DOHH2 (cell line): ENCODE results near the gene ALDH1A1.

Experiments used
- H3F3A ChIP-seq: fragments of 200-600 bp; sonication (generic), shearing (Covaris generic); 2 replicates; pipeline ENCODE4 v1.6.0; 2016; ENCODE audit warnings: antibody characterized with exemption, mild to moderate bottlenecking; ENCODE audit not compliant: control insufficient read depth, insufficient read depth
- H3K27ac ChIP-seq: fragments of 200-600 bp; sonication (generic); 2 replicates; pipeline ENCODE4 v1.5.1; 2014; ENCODE audit warnings: low read depth, mild to moderate bottlenecking, low read length, moderate library complexity
- H3K27me3 ChIP-seq: fragments of 200-600 bp; sonication (generic); 2 replicates; pipeline ENCODE4 v1.6.1; 2014; ENCODE audit warnings: mild to moderate bottlenecking, low read length, mixed read lengths; ENCODE audit not compliant: control insufficient read depth
- H3K36me3 ChIP-seq: fragments of 200-600 bp; sonication (generic); 2 replicates; pipeline ENCODE4 v1.6.1; 2014; ENCODE audit warnings: mild to moderate bottlenecking, low read length, moderate library complexity, mixed read lengths; ENCODE audit not compliant: control insufficient read depth
- H3K4me1 ChIP-seq: fragments of 200-600 bp; sonication (generic); 2 replicates; pipeline ENCODE4 v1.6.1; 2014; ENCODE audit warnings: mild to moderate bottlenecking, low read length, mixed read lengths; ENCODE audit not compliant: control insufficient read depth
- H3K4me2 ChIP-seq: fragments of 200-600 bp; sonication (generic); 2 replicates; pipeline ENCODE4 v1.6.0; 2014; ENCODE audit warnings: mild to moderate bottlenecking, low read length, moderate library complexity
- H3K4me3 ChIP-seq: fragments of 200-600 bp; sonication (generic); 2 replicates; pipeline ENCODE4 v1.5.1; 2014; ENCODE audit warnings: mild to moderate bottlenecking, low read length, mixed read lengths
- H3K79me2 ChIP-seq: fragments of 200-600 bp; sonication (generic); 2 replicates; pipeline ENCODE4 v1.6.1; 2014; ENCODE audit warnings: mild to moderate bottlenecking, low read length, mixed read lengths; ENCODE audit not compliant: control insufficient read depth
- H3K9me2 ChIP-seq: fragments of 200-600 bp; sonication (generic); replicated peaks from 2 replicates; pipeline ENCODE4 v1.6.1; 2014; ENCODE audit warnings: mild to moderate bottlenecking, low read length, mixed read lengths; ENCODE audit not compliant: control insufficient read depth
- H3K9me3 ChIP-seq: fragments of 200-600 bp; sonication (generic); 2 replicates; pipeline ENCODE4 v1.6.1; 2014; ENCODE audit warnings: antibody characterized with exemption, low read length, mixed read lengths; ENCODE audit not compliant: control insufficient read depth, insufficient read depth
- H4K20me1 ChIP-seq: fragments of 200-600 bp; sonication (generic); 2 replicates; pipeline ENCODE4 v1.6.0; 2014; ENCODE audit warnings: low read depth, mild to moderate bottlenecking, antibody characterized with exemption, low read length, moderate library complexity; ENCODE audit not compliant: control insufficient read depth, insufficient read depth
- CTCF ChIP-seq: fragments of 200-600 bp; sonication (generic); IDR thresholded peaks from one replicate; pipeline ENCODE4 v1.5.1; 2014; ENCODE audit warnings: antibody characterized with exemption, mild to moderate bottlenecking, low read depth, low read length; ENCODE audit not compliant: poor library complexity, severe bottlenecking
- EZH2phosphoT487 ChIP-seq: fragments of 200-600 bp; sonication (generic); IDR thresholded peaks from 2 replicates; pipeline ENCODE4 v1.6.1; 2017; ENCODE audit warnings: borderline replicate concordance, mild to moderate bottlenecking, antibody characterized with exemption, low read length, moderate library complexity, mixed read lengths

Gene ALDH1A1

GRCh38 chr9:72984226-72984947 lies 31.5 kb upstream of the ALDH1A1 start:
- Histone ChIP-seq H3K27me3 (no peaks in the 10 kb centered on the region), H3K9me2 (no peaks in the 10 kb centered on the region), H4K20me1 (no peaks in the 10 kb centered on the region), H3F3A (no peaks in the 10 kb centered on the region), H3K4me2 (no peak overlapping the region), H3K9me3 (no peaks in the 10 kb centered on the region), H3K79me2 (no peaks in the 10 kb centered on the region), H3K4me3 (no peak overlapping the region), H3K36me3 (no peaks in the 10 kb centered on the region), H3K27ac (no peak overlapping the region), H3K4me1 (no peaks in the 10 kb centered on the region)
- TF ChIP-seq CTCF (no peak), EZH2phosphoT487 (no peak)

- H3K27ac ChIP-seq = no peak overlapping the region
- no peaks in the 10 kb centered on the region for H3K9me2 ChIP-seq
- H3K36me3 ChIP-seq = no peaks in the 10 kb centered on the region
- H3K4me3 ChIP-seq = no peak overlapping the region
- no peaks in the 10 kb centered on the region for H3K4me1 ChIP-seq
- no peak for TF ChIP-seq EZH2phosphoT487
- TF ChIP-seq CTCF = no peak
- no peaks in the 10 kb centered on the region for H3K27me3 ChIP-seq
- H3K9me3 ChIP-seq = no peaks in the 10 kb centered on the region
- no peaks in the 10 kb centered on the region for H4K20me1 ChIP-seq
- H3K4me2 ChIP-seq = no peak overlapping the region
- no peaks in the 10 kb centered on the region for H3F3A ChIP-seq
- H3K79me2 ChIP-seq = no peaks in the 10 kb centered on the region
Observed at GRCh38 chr9:72983512-72984225, 30.8 kb upstream of the ALDH1A1 start.

GRCh38 chr9:72983056-72983455 lies 30.2 kb upstream of the ALDH1A1 start:
- no peak overlapping the region for H3K4me3 ChIP-seq
- H3K4me2 ChIP-seq = no peak overlapping the region
- H3K27ac ChIP-seq = no peak overlapping the region

More at GRCh38 chr9:72983056-72983455, 30.2 kb upstream of the ALDH1A1 start:
- no peaks in the 10 kb centered on the region for H3K9me2 ChIP-seq
- no peak for TF ChIP-seq EZH2phosphoT487
- TF ChIP-seq CTCF = no peak
- H3K79me2 ChIP-seq = no peaks in the 10 kb centered on the region
- H4K20me1 ChIP-seq = no peaks in the 10 kb centered on the region
- no peaks in the 10 kb centered on the region for H3K27me3 ChIP-seq
- H3K4me1 ChIP-seq = no peaks in the 10 kb centered on the region
- no peaks in the 10 kb centered on the region for H3K9me3 ChIP-seq
- no peaks in the 10 kb centered on the region for H3K36me3 ChIP-seq
- H3F3A ChIP-seq = no peaks in the 10 kb centered on the region
